Right atrium auricular region (tissue), 2 donors: ENCODE data around the gene PAX2. TPM values are rescaled to one million over a fixed set of nuclear protein-coding genes. Genes with fewer than 3 reads are reported as not detected.

ENCODE experiments used
- DNase-seq: peaks from one replicate; pipeline ENCODE4 v3.0.0-alpha.2; 2019; ENCODE audit warnings: low spot score
- H3K27ac ChIP-seq, 2 donors: fragments of 200-600 bp; sonication (generic); 1 replicate in 1 of 2; 2 replicates in 1 of 2; pipeline ENCODE4 v1.5.1; 2016 to 2019
- H3K27me3 ChIP-seq, 2 donors: fragments of 200-600 bp; sonication (generic); one replicate each; pipeline versions ENCODE4 v1.5.1 to v1.6.0; 2017 to 2019
- H3K36me3 ChIP-seq: fragments of 200-600 bp; sonication (generic); one replicate; pipeline ENCODE4 v1.5.1; 2016
- H3K4me1 ChIP-seq, 2 donors: fragments of 200-600 bp; sonication (generic); one replicate each; pipeline versions ENCODE4 v1.5.1 to v1.6.0; 2017 to 2019
- H3K4me3 ChIP-seq, 2 donors: fragments of 200-600 bp; sonication (generic); 1 replicate in 1 of 2; 2 replicates in 1 of 2; pipeline ENCODE4 v1.5.1; 2017 to 2019; ENCODE audit warnings: mild to moderate bottlenecking in 1 of 2, moderate library complexity in 1 of 2
- H3K9me3 ChIP-seq, 2 donors: fragments of 200-600 bp; sonication (generic); one replicate each; pipeline ENCODE4 v1.5.1; 2019
- total RNA-seq, 2 donors: library from RNA; depleted of rRNA; stranded (reverse); fragments of >200 nt; gene quantifications; one replicate each; pipeline ENCODE4 v1.1.0, GENCODE V29; 2016
- TF ChIP-seq, protein P1 (sequence below), 2 donors: fragments of 200-600 bp; sonication (generic); IDR thresholded peaks; one replicate each; pipeline ENCODE4 v1.5.1; 2019; ENCODE audit warnings: antibody characterized with exemption in 2 of 2

PAX2 gene
- total RNA-seq, 2 donors from 2014 or later: not detected

DNA sequence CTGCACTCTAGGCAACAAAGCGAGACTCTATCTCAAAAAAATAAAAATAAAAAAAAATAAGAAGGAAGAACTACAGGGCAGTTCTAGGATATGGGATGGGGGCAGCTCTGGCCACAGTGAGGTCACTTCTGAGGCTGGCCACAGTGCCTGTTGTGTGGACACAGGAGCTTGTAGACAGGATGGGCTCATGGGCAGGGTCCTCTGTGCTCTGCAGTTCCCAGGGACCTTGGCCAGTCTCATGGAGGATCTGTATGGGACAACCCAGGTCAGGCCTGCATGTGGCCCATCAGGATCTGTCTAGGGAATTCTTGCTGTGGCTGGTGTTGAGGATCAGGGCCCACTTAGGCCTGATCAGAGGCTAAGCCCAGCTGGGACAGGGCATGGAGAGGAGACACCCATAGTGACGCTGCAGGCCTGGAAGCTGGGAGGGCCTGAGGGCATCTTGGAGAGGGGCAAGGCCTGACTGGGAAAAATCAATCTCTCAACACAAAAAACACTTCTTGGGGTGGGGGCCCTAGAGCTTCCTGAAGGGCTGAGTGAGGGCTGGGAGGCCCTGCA is 19.4 kb upstream of the PAX2 start:
- Histone ChIP-seq H3K4me1 (peaks cover 0 to 22% of the 10 kb centered on the region in 2 donors), H3K36me3 (no peaks in the 10 kb centered on the region), H3K27ac (no peak overlapping the region), H3K9me3 (no peaks in the 10 kb centered on the region), H3K27me3 (peaks cover 17 to 45% of the 10 kb centered on the region in 2 donors), H3K4me3 (no peak overlapping the region)
- TF ChIP-seq, protein P1, sequence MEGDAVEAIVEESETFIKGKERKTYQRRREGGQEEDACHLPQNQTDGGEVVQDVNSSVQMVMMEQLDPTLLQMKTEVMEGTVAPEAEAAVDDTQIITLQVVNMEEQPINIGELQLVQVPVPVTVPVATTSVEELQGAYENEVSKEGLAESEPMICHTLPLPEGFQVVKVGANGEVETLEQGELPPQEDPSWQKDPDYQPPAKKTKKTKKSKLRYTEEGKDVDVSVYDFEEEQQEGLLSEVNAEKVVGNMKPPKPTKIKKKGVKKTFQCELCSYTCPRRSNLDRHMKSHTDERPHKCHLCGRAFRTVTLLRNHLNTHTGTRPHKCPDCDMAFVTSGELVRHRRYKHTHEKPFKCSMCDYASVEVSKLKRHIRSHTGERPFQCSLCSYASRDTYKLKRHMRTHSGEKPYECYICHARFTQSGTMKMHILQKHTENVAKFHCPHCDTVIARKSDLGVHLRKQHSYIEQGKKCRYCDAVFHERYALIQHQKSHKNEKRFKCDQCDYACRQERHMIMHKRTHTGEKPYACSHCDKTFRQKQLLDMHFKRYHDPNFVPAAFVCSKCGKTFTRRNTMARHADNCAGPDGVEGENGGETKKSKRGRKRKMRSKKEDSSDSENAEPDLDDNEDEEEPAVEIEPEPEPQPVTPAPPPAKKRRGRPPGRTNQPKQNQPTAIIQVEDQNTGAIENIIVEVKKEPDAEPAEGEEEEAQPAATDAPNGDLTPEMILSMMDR (IDR thresholded peaks at IDR 0.05): no peak
- no peak for DNase-seq

DNA sequence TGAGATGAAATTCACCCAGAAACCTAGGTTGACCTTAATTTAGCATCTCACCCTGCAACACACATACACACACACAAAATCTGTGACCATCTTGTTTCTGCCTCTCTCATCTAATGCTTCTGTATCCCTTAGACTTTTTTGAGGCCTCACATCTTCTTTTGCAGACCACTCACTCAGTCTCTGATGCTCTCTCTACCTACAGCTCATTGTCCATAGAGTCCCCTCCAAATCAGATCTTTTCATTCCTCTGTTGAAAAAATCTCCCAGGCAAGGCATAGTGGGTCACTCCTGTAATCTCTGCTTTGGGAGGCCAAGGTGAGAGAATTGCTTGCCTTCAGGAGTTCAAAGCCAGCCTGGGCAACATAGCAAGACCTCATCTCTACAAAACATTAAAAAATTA is 17.6 kb upstream of the PAX2 start:
- TF ChIP-seq, protein P1 (IDR thresholded peaks at IDR 0.05): no peak
- Histone ChIP-seq H3K9me3 (no peaks in the 10 kb centered on the region), H3K27me3 (peaks cover 21 to 54% of the 10 kb centered on the region in 2 donors), H3K4me1 (peaks cover 0 to 28% of the 10 kb centered on the region in 2 donors), H3K27ac (no peak overlapping the region), H3K4me3 (no peak overlapping the region), H3K36me3 (no peaks in the 10 kb centered on the region)
- DNase-seq: no peak

GRCh38 chr10:100728928-100729861 is 16.2 kb upstream of the PAX2 start:
- no peak for DNase-seq
- no peaks in the 10 kb centered on the region for H3K36me3 ChIP-seq
- H3K4me1 ChIP-seq: peaks cover 0 to 24% of the 10 kb centered on the region in 2 donors
- H3K9me3 ChIP-seq: no peaks in the 10 kb centered on the region
- no peak overlapping the region for H3K27ac ChIP-seq
- TF ChIP-seq, protein P1 (IDR thresholded peaks at IDR 0.05): peak in 1 of 2 donors; percentile 19
- H3K27me3 ChIP-seq: peaks cover 26 to 50% of the 10 kb centered on the region in 2 donors
- H3K4me3 ChIP-seq: peak overlapping the region; percentile 6 to 33

- TF ChIP-seq, protein P1 (IDR thresholded peaks at IDR 0.05): no peak
- Histone ChIP-seq H3K27ac (no peak overlapping the region), H3K27me3 (peaks cover 28 to 50% of the 10 kb centered on the region in 2 donors), H3K9me3 (no peaks in the 10 kb centered on the region), H3K4me3 (peak overlapping the region; percentile 6 to 33), H3K4me1 (peaks cover 0 to 23% of the 10 kb centered on the region in 2 donors), H3K36me3 (no peaks in the 10 kb centered on the region)
- no peak for DNase-seq
Observed at GRCh38 chr10:100729862-100730724, 15.3 kb upstream of the PAX2 start.

- Histone ChIP-seq H3K4me1 (peaks cover 0 to 29% of the 10 kb centered on the region in 2 donors), H3K27ac (no peak overlapping the region), H3K27me3 (peaks cover 28 to 56% of the 10 kb centered on the region in 2 donors), H3K36me3 (no peaks in the 10 kb centered on the region), H3K9me3 (no peaks in the 10 kb centered on the region), H3K4me3 (peak overlapping the region in 1 of 2 donors; percentile 33)
- TF ChIP-seq, protein P1 (IDR thresholded peaks at IDR 0.05): no peak
- no peak for DNase-seq
Observed at GRCh38 chr10:100730725-100731406, 14.5 kb upstream of the PAX2 start.
